HG03520 (cell line): ENCODE results near the gene ZNF106.

Experiments used
- ATAC-seq: cut with Tn5 transposase; IDR thresholded peaks from one replicate; pipeline ENCODE4 v1.9.1; 2021; ENCODE audit warnings: mild to moderate bottlenecking, moderate library complexity; ENCODE audit not compliant: unreplicated experiment

ZNF106 gene

GRCh38 chr15:42409011-42409410 lies 81.9 kb downstream of the ZNF106 start:
- ATAC-seq, result no peak

- ATAC-seq, result no peak
Measured at GRCh38 chr15:42408178-42408577, 82.8 kb downstream of the ZNF106 start.

- ATAC-seq, result no peak
Measured at GRCh38 chr15:42405863-42406482, 85.0 kb downstream of the ZNF106 start.

- no peak for ATAC-seq
Measured at GRCh38 chr15:42404461-42405235, 86.3 kb downstream of the ZNF106 start.

GRCh38 chr15:42403389-42403788 lies 87.6 kb downstream of the ZNF106 start:
- ATAC-seq, result no peak

GRCh38 chr15:42402455-42403205 lies 88.3 kb downstream of the ZNF106 start:
- no peak for ATAC-seq

- no peak for ATAC-seq
Measured at GRCh38 chr15:42401544-42402454, 89.1 kb downstream of the ZNF106 start.

GRCh38 chr15:42395838-42396237 lies 95.1 kb downstream of the ZNF106 start:
- no peak for ATAC-seq

GRCh38 chr15:42394106-42394505 lies 96.8 kb downstream of the ZNF106 start:
- ATAC-seq, result no peak

- no peak for ATAC-seq
Measured at GRCh38 chr15:42392309-42393024, 98.5 kb downstream of the ZNF106 start.

- no peak for ATAC-seq
Measured at GRCh38 chr15:42387603-42388002, 103.3 kb downstream of the ZNF106 start.

- no peak for ATAC-seq
Measured at GRCh38 chr15:42385980-42386700, 104.8 kb downstream of the ZNF106 start.

- no peak for ATAC-seq
Measured at GRCh38 chr15:42385206-42385979, 105.5 kb downstream of the ZNF106 start.

- ATAC-seq, result no peak
Measured at GRCh38 chr15:42384597-42384996, 106.3 kb downstream of the ZNF106 start.

GRCh38 chr15:42378011-42378410 lies 112.9 kb downstream of the ZNF106 start:
- no peak for ATAC-seq

- ATAC-seq, result no peak
Measured at GRCh38 chr15:42375941-42376340, 115.0 kb downstream of the ZNF106 start.

- ATAC-seq, result no peak
Measured at GRCh38 chr15:42375252-42375651, 115.7 kb downstream of the ZNF106 start.

- no peak for ATAC-seq
Measured at GRCh38 chr15:42374810-42375209, 116.1 kb downstream of the ZNF106 start.

- no peak for ATAC-seq
Measured at GRCh38 chr15:42373936-42374335, 117.0 kb downstream of the ZNF106 start.
